PFSK-1 (cell line): ENCODE data around the gene FAM20C.

Source experiments
- FOXP2 ChIP-seq: optimal IDR thresholded peaks from 2 replicates; pipeline ENCODE3; 2011; ENCODE audit warnings: borderline replicate concordance, control low read depth, inconsistent platforms; ENCODE audit not compliant: insufficient read depth; ENCODE audit errors: extremely low read length, extremely low read depth
- POLR2AphosphoS5 ChIP-seq: IDR thresholded peaks from 2 replicates; pipeline ENCODE4 v1.6.1; 2012; ENCODE audit warnings: low read depth, mild to moderate bottlenecking, control low read depth, low read length, moderate library complexity
- SIN3A ChIP-seq: IDR thresholded peaks from 2 replicates; pipeline ENCODE4 v1.6.1; 2012; ENCODE audit warnings: mild to moderate bottlenecking, low read length, moderate library complexity, borderline replicate concordance; ENCODE audit not compliant: insufficient read depth
- TAF1 ChIP-seq: IDR thresholded peaks from 2 replicates; pipeline ENCODE4 v1.6.1; 2012; ENCODE audit warnings: low read length, control low read depth, borderline replicate concordance; ENCODE audit not compliant: insufficient read depth
- TF ChIP-seq, protein P1 (sequence below), 2 experiments: IDR thresholded peaks; 2 replicates each; pipeline versions ENCODE4 v1.6.1 to v1.8.0; 2011 to 2012; ENCODE audit warnings: low read depth in 2 of 2, low read length in 2 of 2, control low read depth in 1 of 2, inconsistent platforms in 1 of 2, mild to moderate bottlenecking in 1 of 2, moderate library complexity in 1 of 2; ENCODE audit not compliant: insufficient read depth in 1 of 2

FAM20C gene

GRCh38 chr7:256461-256940 is 64.1 kb downstream of the FAM20C start:
- no peak for TF ChIP-seq TAF1
- no peak for TF ChIP-seq SIN3A
- no peak for TF ChIP-seq POLR2AphosphoS5
- no peak for TF ChIP-seq FOXP2

GRCh38 chr7:256981-257646 is 64.7 kb downstream of the FAM20C start:
- TF ChIP-seq TAF1, result no peak
- no peak for TF ChIP-seq SIN3A
- TF ChIP-seq, protein P1, sequence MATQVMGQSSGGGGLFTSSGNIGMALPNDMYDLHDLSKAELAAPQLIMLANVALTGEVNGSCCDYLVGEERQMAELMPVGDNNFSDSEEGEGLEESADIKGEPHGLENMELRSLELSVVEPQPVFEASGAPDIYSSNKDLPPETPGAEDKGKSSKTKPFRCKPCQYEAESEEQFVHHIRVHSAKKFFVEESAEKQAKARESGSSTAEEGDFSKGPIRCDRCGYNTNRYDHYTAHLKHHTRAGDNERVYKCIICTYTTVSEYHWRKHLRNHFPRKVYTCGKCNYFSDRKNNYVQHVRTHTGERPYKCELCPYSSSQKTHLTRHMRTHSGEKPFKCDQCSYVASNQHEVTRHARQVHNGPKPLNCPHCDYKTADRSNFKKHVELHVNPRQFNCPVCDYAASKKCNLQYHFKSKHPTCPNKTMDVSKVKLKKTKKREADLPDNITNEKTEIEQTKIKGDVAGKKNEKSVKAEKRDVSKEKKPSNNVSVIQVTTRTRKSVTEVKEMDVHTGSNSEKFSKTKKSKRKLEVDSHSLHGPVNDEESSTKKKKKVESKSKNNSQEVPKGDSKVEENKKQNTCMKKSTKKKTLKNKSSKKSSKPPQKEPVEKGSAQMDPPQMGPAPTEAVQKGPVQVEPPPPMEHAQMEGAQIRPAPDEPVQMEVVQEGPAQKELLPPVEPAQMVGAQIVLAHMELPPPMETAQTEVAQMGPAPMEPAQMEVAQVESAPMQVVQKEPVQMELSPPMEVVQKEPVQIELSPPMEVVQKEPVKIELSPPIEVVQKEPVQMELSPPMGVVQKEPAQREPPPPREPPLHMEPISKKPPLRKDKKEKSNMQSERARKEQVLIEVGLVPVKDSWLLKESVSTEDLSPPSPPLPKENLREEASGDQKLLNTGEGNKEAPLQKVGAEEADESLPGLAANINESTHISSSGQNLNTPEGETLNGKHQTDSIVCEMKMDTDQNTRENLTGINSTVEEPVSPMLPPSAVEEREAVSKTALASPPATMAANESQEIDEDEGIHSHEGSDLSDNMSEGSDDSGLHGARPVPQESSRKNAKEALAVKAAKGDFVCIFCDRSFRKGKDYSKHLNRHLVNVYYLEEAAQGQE (IDR thresholded peaks at IDR 0.05; ENCODE audit: insufficient read depth in 1 of 2, low read depth in 2 of 2, low read length in 2 of 2), result no peak
- TF ChIP-seq POLR2AphosphoS5, result no peak
- TF ChIP-seq FOXP2, result no peak

- TF ChIP-seq, protein P1 (IDR thresholded peaks at IDR 0.05; ENCODE audit: insufficient read depth in 1 of 2, low read depth in 2 of 2, low read length in 2 of 2), result no peak
- TF ChIP-seq FOXP2 (no peak), SIN3A (no peak), POLR2AphosphoS5 (no peak), TAF1 (no peak)
Measured at GRCh38 chr7:257647-257992, 65.2 kb downstream of the FAM20C start.

DNA sequence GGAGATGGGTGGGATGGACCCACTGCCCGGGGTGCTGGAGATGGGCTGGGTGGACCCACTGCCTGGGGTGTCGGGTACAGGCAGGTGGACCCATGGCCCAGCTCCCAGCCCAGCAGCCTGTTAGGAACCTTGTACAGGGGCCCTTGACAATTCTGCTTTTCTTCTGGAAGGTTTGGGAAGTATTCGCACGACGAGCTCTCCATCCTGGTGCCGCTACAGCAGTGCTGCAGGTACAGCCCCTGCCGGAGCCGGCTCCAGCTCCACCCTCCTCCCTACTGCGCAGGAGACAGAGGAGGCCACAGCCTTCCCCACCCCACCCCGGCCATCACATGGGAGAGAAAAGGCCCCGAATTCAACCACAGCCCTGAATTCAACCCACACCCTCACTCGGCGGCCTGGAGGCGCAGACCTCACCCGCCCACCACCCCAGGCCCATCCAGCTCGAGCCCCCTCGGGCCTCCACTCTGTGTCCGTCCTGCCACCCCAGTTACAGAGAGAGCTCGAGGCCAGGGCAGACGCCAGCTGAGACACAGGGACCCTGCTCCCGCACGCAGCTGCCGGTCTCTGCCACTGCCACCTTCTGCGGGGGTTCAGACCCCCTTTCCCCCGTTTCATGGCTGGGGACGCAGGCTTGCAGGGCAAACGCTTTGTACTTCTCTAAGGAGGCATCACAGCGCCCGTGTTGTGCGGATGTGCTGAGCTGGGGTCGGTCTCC is 66.3 kb downstream of the FAM20C start:
- TF ChIP-seq POLR2AphosphoS5 (no peak), SIN3A (no peak), TAF1 (no peak), FOXP2 (no peak)
- TF ChIP-seq, protein P1 (IDR thresholded peaks at IDR 0.05; ENCODE audit: insufficient read depth in 1 of 2, low read depth in 2 of 2, low read length in 2 of 2), result no peak

GRCh38 chr7:259191-259505 is 66.8 kb downstream of the FAM20C start:
- no peak for TF ChIP-seq SIN3A
- TF ChIP-seq, protein P1 (IDR thresholded peaks at IDR 0.05; ENCODE audit: insufficient read depth in 1 of 2, low read depth in 2 of 2, low read length in 2 of 2), result no peak
- TF ChIP-seq TAF1, result no peak
- no peak for TF ChIP-seq POLR2AphosphoS5
- TF ChIP-seq FOXP2, result no peak
